OCI-LY7 (cell line): ENCODE results near the gene ATG4B. TPM values are rescaled to one million over a fixed set of nuclear protein-coding genes. Genes with fewer than 3 reads are reported as not detected.

Source experiments
- BruUV-seq: library from RNA; stranded (reverse); fragments of 400-500 nt; replicated peaks from 2 replicates; lab custom pipeline; 2021; lab: Mats Ljungman, UMichigan
- CTCF ChIA-PET: fragments of 300-600 bp; sonication (Branson Sonifier 250); formaldehyde crosslinking; loops from one replicate; lab custom pipeline; 2022; ENCODE audit warnings: antibody characterized with exemption; ENCODE audit not compliant: unreplicated experiment; lab: Charles Lee
- POLR2A ChIA-PET: fragments of 300-600 bp; sonication (Branson Sonifier 250); formaldehyde crosslinking; loops from one replicate; lab custom pipeline; 2022; ENCODE audit warnings: antibody characterized with exemption; lab: Charles Lee
- DNase-seq: peaks from one replicate; pipeline ENCODE4 v3.0.0-alpha.2; 2015; ENCODE audit warnings: low spot score
- H2AFZ ChIP-seq: fragments of 200-600 bp; sonication (generic), shearing (Covaris generic); 2 replicates; pipeline ENCODE4 v1.6.1; 2014; ENCODE audit warnings: mild to moderate bottlenecking, antibody characterized with exemption, low read length, moderate library complexity
- H3K27ac ChIP-seq: fragments of 200-600 bp; sonication (generic); 2 replicates; pipeline ENCODE4 v1.5.1; 2014; ENCODE audit warnings: mixed run types, low read depth, mild to moderate bottlenecking, moderate library complexity, low read length, inconsistent platforms; ENCODE audit not compliant: poor library complexity, severe bottlenecking
- H3K36me3 ChIP-seq: fragments of 200-600 bp; sonication (generic); 2 replicates; pipeline ENCODE4 v1.6.1; 2014; ENCODE audit warnings: mild to moderate bottlenecking, antibody characterized with exemption, low read length, moderate library complexity, mixed read lengths; ENCODE audit not compliant: insufficient read depth
- H3K4me1 ChIP-seq: fragments of 200-600 bp; sonication (generic); 2 replicates; pipeline ENCODE4 v1.5.1; 2014; ENCODE audit warnings: mild to moderate bottlenecking, low read length; ENCODE audit not compliant: insufficient read depth, poor library complexity, severe bottlenecking
- H3K4me2 ChIP-seq: fragments of 200-600 bp; sonication (generic); 2 replicates; pipeline ENCODE4 v1.6.1; 2014; ENCODE audit warnings: mild to moderate bottlenecking, low read length
- H3K4me3 ChIP-seq: fragments of 200-600 bp; sonication (generic); 2 replicates; pipeline ENCODE4 v1.5.1; 2014; ENCODE audit warnings: mild to moderate bottlenecking, low read depth, low read length; ENCODE audit not compliant: poor library complexity, severe bottlenecking
- H3K79me2 ChIP-seq: fragments of 200-600 bp; sonication (generic); 2 replicates; pipeline ENCODE4 v1.6.1; 2016; ENCODE audit warnings: low read depth, mild to moderate bottlenecking, low read length, moderate library complexity, mixed read lengths; ENCODE audit not compliant: insufficient read depth
- H3K9me2 ChIP-seq: fragments of 200-600 bp; sonication (generic); 2 replicates; pipeline ENCODE4 v1.6.1; 2016; ENCODE audit warnings: mild to moderate bottlenecking, low read length, mixed read lengths; ENCODE audit not compliant: insufficient read depth
- H3K9me3 ChIP-seq: fragments of 200-600 bp; sonication (generic); 2 replicates; pipeline ENCODE4 v1.6.1; 2014; ENCODE audit warnings: mild to moderate bottlenecking, mixed run types, low read length, mixed read lengths
- H4K20me1 ChIP-seq: fragments of 200-600 bp; sonication (generic); 2 replicates; pipeline ENCODE4 v1.6.1; 2014; ENCODE audit warnings: mild to moderate bottlenecking, antibody characterized with exemption, low read length, moderate library complexity, mixed read lengths; ENCODE audit not compliant: insufficient read depth
- CTCF ChIP-seq: fragments of 200-600 bp; sonication (generic); conservative IDR thresholded peaks from 2 replicates; pipeline ENCODE4 v1.5.1; 2014; ENCODE audit warnings: mild to moderate bottlenecking, antibody characterized with exemption, low read length, moderate library complexity, mixed read lengths
- EZH2phosphoT487 ChIP-seq: fragments of 200-600 bp; sonication (generic); IDR thresholded peaks from 2 replicates; pipeline ENCODE4 v1.6.1; 2018; ENCODE audit warnings: low read depth, borderline replicate concordance, mild to moderate bottlenecking, mixed run types, antibody characterized with exemption, low read length, moderate library complexity, mixed read lengths
- intact Hi-C: fragments of 100-400 bp; cut with micrococcal nuclease; formaldehyde crosslinking; loops from one replicate; pipeline ENCODE4 v1.10.0; 2022; ENCODE audit not compliant: unreplicated experiment
- total RNA-seq, 2 experiments: library from RNA; depleted of rRNA in 1 of 2; stranded (reverse); fragments of >200 nt in 1 of 2; shearing (Covaris generic) in 1 of 2; gene quantifications; 2 replicates each; pipeline ENCODE4 v1.2.3, GENCODE V29; 2014 to 2022

The ATG4B gene
- total RNA-seq, 2 experiments from 2014 or later, result 72.4 to 133 TPM

GRCh38 chr2:241629762-241630435, 7.6 kb upstream of the ATG4B start:
- intact Hi-C loops, result loop anchor here (10.0 kb wide), 1 partner anchor 275 kb away; the partner anchor contains the start of gene FARP2
- CTCF ChIA-PET, result no interaction called here

GRCh38 chr2:241632478-241633325, 4.8 kb upstream of the ATG4B start:
- Histone ChIP-seq H3K4me1 (peaks cover 10% of the 10 kb centered on the region), H3K4me3 (no peak overlapping the region), H3K9me2 (no peaks in the 10 kb centered on the region), H3K4me2 (no peak overlapping the region), H3K36me3 (peaks cover 70% of the 10 kb centered on the region), H3K27ac (no peak overlapping the region), H3K79me2 (peaks cover 45% of the 10 kb centered on the region), H2AFZ (no peak overlapping the region), H4K20me1 (no peaks in the 10 kb centered on the region), H3K9me3 (no peaks in the 10 kb centered on the region)
- no peak for DNase-seq
- intact Hi-C loops, result loop anchor here (10.0 kb wide), 1 partner anchor 278 kb away; the partner anchor contains the start of gene FARP2
- CTCF ChIA-PET, result no interaction called here
- BruUV-seq, result no TSS peak
- no peak for TF ChIP-seq CTCF
- no peak for TF ChIP-seq EZH2phosphoT487
- POLR2A ChIA-PET, result interaction anchor here (1.5 kb wide), 1 partner anchor 269 kb away, joined by 5 read pairs; no protein-coding TSS in a partner anchor

More at GRCh38 chr2:241629762-241630435, 7.6 kb upstream of the ATG4B start:
- H3K4me1 ChIP-seq, result peaks cover under 1% of the 10 kb centered on the region
- TF ChIP-seq EZH2phosphoT487 (no peak), CTCF (no peak)
- H3K4me3 ChIP-seq, result no peak overlapping the region
- H3K27ac ChIP-seq, result no peak overlapping the region
- no peak for DNase-seq
- no peaks in the 10 kb centered on the region for H3K9me2 ChIP-seq
- H3K9me3 ChIP-seq, result no peaks in the 10 kb centered on the region
- no TSS peak for BruUV-seq
- peaks cover 46% of the 10 kb centered on the region for H3K79me2 ChIP-seq
- H2AFZ ChIP-seq, result no peak overlapping the region
- no peak overlapping the region for H3K4me2 ChIP-seq
- no peaks in the 10 kb centered on the region for H4K20me1 ChIP-seq
- POLR2A ChIA-PET, result interaction anchor here (1.8 kb wide), 1 partner anchor 12 kb away, joined by 11 read pairs; no protein-coding TSS in a partner anchor
- peaks cover 77% of the 10 kb centered on the region for H3K36me3 ChIP-seq
